CD4-positive, alpha-beta T cell treated with Interleukin-1 beta for 1 hour (primary cell): ENCODE measurements around the gene NRSN2.

Source experiments
- DNase-seq, 2 donors: peaks; one replicate each; pipeline ENCODE4 v3.0.0-alpha.2; 2020 to 2022

NRSN2 gene

GRCh38 chr20:356745-357144, 9.8 kb downstream of the NRSN2 start:
- DNase-seq: no peak

GRCh38 chr20:358891-359555, 12.1 kb downstream of the NRSN2 start:
- DNase-seq: no peak

- DNase-seq: no peak
These were observed 14.7 kb downstream of the NRSN2 start for GRCh38 chr20:361561-361960.

- DNase-seq: peak in 1 of 2 donors; percentile 52
These were observed 15.7 kb downstream of the NRSN2 start for GRCh38 chr20:362271-363254.

- DNase-seq: peak in 1 of 2 donors; percentile 17
These were observed 16.6 kb downstream of the NRSN2 start for GRCh38 chr20:363319-364078.

GRCh38 chr20:364905-365794, 18.2 kb downstream of the NRSN2 start:
- no peak for DNase-seq

GRCh38 chr20:366041-366718, 19.3 kb downstream of the NRSN2 start:
- no peak for DNase-seq

GRCh38 chr20:366719-367485, 20.0 kb downstream of the NRSN2 start:
- DNase-seq: no peak

GRCh38 chr20:367486-367887, 20.6 kb downstream of the NRSN2 start:
- no peak for DNase-seq

- no peak for DNase-seq
These were observed 22.0 kb downstream of the NRSN2 start for GRCh38 chr20:368915-369314.

GRCh38 chr20:370151-370600, 23.3 kb downstream of the NRSN2 start:
- DNase-seq: no peak

GRCh38 chr20:370977-371754, 24.3 kb downstream of the NRSN2 start:
- no peak for DNase-seq

GRCh38 chr20:371755-372542, 25.0 kb downstream of the NRSN2 start:
- peak in 1 of 2 donors; percentile 62 for DNase-seq

GRCh38 chr20:372543-373082, 25.7 kb downstream of the NRSN2 start:
- DNase-seq: peak in 1 of 2 donors; percentile 17

- peak in 1 of 2 donors; percentile 72 for DNase-seq
These were observed 26.4 kb downstream of the NRSN2 start for GRCh38 chr20:373171-373890.

GRCh38 chr20:375265-375889, 28.5 kb downstream of the NRSN2 start:
- DNase-seq: no peak

- no peak for DNase-seq
These were observed 29.2 kb downstream of the NRSN2 start for GRCh38 chr20:376089-376488.
